GM21526 (cell line): ENCODE results near the gene MYH10.
A peak's percentile ranks its signal among the peaks of the same experiment; 100 is the strongest.

ENCODE experiments used
- ATAC-seq: cut with Tn5 transposase; IDR thresholded peaks from one replicate; pipeline ENCODE4 v1.9.1; 2021; ENCODE audit warnings: moderate library complexity; ENCODE audit not compliant: unreplicated experiment, low FRiP score

MYH10 gene

DNA sequence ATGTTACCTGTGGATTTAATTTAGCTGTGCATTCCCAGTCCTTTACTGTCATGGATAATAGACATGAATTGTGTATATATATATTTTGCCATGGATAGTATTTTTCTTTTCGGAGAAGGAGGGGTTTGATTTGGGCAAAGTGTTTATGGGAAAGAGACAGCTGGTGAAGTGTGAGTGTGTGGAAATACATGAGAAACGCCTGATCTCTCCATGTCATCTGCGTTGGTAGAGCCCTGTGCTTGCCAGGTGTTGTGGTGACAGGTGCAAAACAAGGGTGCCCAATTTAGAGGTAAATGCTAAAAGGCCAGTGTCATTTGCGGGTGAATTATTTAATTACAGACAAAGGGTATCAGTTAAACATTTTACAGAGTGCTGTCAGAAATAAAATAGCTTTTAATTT is 171.4 kb downstream of the MYH10 start:
- ATAC-seq: no peak

DNA sequence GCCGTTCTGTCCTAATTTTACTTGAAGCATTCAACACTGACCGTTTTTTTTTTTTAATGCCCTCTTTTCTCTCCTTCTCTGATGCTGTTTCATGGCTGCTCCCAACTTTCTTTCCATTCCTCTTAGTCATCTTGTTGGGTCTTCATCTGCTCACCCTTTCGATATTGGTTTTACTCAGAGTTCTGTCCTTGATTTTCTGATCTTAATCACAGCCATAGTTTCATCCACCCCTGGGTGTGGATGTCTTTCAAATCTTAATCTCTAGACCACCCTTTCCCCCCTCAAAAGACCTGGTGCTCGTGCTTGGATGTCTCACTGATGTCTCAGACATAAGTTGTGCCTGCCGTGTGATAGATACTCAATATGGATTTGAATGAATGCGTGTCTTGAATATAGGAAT is 172.4 kb downstream of the MYH10 start:
- ATAC-seq: no peak

DNA sequence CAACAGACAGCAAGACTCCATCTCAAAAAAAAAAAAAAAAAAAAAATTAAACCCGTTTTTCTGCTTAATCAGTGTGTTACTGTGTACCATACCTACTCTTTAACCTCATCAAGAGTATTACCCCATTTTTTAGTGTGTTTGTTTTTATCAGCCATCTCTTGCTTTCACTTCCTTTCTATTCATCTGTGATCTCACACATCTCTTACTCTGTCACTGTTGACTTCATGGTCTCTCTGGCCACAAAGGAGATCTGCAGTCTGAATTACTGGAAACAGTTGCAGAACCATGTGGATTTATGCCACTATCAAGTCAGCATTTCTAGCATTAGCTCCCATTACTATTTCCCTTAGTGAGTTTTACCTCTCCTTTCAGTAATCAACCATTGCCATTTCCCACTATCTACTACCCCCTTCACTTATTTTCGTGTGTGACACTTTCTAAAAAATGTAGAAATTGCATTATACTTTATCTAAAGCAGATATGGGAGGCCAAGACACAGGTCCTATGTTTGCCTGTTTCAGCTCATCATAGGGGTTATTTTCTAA is 174.8 kb downstream of the MYH10 start:
- ATAC-seq: no peak

DNA sequence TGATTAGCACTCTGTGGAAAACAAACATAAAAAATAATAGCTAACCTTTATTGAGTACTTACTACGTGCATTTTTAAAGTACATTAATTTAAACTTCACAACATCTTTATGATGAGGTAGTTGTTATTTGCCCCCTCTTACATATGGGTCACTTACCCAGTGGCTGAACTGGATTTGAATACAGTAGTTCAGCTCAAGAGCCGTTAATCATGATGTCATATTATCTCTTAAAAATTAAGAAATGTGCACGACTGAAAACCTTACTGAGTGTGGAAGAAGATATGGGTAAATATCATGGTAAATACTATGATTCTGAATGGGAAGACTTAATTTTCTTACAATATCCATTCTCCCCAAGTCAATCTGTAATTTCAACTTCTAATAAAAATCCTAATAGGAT is 177.2 kb downstream of the MYH10 start:
- ATAC-seq: no peak

DNA sequence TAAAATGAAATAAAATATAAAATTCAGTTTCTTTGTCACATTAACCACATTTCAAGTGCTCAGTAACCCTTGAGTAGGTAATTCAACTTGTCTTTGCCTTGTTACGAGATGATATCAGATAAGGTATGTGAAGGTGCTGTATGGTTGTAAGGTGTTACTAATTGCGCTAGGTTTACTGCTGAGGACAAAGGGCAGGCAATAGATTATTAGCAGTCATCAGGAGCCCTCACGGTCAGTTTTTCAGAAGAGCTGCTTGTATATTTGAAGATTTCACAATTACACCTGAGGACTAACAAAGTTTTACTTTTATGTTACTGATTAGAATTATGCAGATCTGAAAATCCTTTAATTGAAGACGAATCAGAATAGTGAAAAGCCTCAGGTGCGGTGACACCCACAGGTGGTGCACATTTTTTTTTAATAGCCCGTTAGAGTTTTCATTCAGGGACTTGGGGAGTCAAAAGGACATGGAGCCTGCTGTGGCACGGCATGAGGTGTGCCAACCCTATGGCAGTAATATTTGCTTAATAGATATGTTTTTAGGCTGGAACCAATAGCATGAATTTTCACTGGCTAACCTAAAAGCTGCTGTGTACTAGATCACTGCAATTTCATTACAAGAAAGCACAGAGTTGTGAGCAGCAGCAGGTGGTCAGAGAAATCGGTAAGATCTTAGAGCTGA is 178.5 kb downstream of the MYH10 start:
- ATAC-seq: no peak

DNA sequence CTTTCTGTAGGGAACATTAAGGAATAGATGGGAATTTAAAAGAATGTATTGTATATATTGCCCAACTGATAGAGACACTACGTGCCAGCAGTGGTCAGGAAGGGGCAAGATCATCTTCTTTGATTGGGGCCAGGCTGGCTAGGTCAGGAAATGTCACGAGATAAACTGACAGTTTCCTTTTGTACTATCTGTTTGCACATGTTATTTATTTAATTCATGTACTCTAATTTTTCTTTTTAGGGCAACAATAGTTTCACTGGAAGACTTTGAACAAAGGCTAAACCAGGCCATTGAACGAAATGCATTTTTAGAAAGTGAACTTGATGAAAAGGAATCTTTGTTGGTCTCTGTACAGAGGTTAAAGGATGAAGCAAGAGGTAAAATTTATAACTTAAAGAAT is 182.2 kb downstream of the MYH10 start:
- ATAC-seq: no peak

DNA sequence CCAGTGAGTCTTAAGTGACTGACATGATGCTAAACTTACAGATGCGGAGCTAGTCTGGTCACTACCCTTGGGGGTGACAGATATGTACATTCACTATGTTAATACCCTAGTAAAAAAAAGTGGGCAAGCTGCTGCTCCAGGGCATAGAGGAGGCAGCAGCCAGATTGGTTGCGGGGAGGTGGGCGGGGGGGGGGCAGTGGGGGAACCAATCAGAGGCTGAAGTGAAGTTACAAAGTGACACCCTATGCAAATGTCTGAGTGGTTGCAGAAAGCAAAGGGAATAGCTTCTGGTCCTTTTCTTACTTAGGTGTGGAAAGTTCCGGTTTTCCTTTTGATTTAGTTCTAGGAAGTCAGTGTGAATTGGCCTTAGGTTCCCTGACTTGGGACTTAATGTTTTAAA is 182.7 kb downstream of the MYH10 start:
- no peak for ATAC-seq

DNA sequence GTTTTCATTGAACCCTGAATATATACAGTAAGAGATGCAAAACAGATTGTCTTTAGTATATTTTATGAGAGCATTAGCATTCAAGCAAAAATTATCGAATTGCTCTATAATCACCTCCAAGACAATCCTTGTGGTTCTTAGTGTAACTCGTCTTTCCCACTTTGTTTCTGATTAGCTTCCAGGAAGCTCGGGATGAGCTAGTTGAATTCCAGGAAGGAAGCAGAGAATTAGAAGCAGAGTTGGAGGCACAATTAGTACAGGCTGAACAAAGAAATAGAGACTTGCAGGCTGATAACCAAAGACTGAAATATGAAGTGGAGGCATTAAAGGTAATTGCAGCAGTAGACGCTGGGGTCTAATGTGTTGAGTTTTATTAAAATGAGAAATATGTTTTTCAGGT is 185.0 kb downstream of the MYH10 start:
- ATAC-seq: no peak

DNA sequence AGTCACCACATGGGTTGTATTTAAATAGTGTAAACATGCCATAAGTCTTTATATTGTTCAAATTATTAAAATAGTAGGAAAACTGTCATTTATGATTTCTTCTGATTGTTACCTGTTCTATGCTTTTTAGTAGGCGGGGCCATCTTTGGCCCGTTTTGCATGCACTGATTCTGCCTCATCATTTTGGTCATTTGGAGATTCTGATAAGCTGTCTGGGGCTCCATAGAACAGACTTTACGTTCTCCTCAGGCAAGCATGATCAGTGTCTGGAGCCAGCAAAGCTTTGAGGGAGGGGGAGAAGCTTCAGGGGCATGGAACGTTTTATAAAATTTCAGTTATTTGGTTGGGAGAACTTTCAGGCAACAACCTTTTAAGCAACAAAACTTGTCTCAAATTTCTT is 186.0 kb downstream of the MYH10 start:
- ATAC-seq: no peak

DNA sequence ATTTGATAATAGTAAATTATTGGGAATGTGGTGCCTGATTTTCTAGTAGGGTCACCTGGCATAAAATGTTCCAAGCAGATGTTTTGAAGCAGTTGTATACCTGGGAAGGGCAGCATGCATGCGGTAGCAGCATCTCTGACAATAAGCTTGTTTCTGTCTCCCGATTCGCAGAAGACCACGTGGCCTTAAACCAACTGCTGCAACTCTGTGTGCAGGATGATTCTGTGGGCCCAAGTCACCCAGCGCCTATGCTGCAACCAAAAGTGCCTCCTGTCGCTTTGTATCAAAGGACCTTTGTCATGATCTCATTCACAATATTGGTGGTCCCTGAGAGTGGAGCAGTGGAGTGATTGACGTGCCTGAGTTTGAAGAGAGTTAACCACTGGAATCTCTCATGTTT is 186.8 kb downstream of the MYH10 start:
- ATAC-seq: no peak

DNA sequence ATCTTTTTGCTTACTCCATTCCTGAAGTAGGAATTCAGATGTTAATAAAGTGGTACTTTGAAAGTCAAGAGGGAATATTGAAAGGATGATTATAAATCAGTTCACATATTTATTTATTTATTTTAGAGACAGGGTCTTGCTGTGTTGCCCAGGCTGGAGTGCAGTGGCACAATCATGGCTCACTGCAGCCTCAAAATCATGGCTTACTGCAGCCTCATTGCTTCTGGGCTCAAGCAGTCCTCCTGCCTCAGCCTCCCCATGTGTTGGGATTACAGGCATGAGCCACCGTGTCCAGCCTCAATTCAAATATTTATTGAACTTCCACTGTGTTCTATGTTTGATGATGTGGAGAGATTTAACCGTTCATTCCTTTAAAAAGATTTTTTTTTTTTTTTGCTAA is 188.2 kb downstream of the MYH10 start:
- no peak for ATAC-seq

DNA sequence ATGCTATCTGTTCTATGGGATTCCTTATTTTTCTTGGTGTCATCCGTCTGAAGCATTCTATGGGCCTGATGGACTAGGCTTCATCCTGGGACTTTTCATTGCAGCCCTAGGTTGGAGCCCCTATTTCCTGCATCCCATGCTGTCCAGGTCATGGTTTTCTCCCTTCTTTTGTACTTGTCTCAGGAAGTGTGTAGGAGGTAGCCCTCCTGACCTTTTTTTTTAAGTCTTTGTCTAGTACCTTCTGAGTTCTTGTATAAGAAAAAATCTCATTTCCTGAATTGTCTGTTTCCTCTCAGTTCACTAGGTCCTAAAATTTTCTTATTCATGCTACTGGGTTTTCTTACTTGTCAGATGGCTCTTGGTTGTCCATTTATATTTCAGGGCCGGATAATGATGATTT is 188.8 kb downstream of the MYH10 start:
- ATAC-seq: no peak

DNA sequence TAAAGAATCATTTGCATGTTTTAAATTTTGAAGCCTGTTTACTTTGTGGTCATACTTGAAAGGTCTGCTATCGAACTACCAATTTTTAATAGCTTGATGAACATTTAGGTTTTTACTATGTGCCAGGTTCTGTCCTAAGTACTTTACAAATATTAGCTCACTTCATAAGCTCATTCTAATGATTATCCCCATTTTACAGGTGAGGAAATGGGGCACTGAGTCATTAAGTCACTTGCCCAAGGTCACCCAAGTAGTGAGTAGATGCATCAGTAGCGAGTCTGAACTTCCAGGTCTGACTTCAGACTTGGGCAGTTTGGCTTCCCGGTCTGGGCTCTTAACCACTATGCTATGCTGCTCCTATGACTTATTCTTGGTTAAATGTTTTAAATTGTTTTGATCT is 190.8 kb downstream of the MYH10 start:
- no peak for ATAC-seq

DNA sequence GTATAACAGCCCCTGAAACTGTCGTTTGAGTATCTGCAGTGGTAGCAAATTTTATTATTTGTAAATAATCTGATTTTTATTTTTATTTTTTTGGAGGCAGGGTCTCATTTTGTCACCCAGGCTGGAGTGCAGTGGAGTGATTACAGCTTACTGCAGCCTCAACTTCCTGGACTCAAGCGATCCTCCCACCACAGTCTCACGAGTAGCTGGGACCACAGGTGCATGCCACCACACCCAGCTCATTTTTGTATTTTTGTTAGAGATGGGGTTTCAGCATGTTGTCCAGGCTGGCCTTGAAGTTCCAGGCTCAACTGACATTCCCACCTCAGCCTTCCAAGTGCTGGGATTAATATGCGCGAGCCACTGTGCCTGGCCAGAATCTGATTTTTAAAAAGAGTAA is 192.1 kb downstream of the MYH10 start:
- ATAC-seq: no peak

DNA sequence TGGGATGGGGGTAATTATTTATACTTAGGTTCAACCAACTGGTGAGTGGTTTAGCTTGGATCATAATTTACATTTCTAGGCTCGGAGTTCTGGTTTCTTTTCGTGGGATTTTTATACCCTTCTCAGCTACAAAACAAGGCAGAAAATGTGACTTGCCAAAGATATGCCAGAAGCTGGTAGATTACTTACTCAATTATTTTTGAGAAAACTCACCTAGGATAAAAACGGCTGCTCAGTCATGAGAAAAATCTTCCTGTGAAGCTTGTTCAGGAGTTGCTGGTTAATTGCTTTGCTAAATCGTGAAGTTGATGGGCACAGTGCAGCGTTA is 193.7 kb downstream of the MYH10 start:
- no peak for ATAC-seq

DNA sequence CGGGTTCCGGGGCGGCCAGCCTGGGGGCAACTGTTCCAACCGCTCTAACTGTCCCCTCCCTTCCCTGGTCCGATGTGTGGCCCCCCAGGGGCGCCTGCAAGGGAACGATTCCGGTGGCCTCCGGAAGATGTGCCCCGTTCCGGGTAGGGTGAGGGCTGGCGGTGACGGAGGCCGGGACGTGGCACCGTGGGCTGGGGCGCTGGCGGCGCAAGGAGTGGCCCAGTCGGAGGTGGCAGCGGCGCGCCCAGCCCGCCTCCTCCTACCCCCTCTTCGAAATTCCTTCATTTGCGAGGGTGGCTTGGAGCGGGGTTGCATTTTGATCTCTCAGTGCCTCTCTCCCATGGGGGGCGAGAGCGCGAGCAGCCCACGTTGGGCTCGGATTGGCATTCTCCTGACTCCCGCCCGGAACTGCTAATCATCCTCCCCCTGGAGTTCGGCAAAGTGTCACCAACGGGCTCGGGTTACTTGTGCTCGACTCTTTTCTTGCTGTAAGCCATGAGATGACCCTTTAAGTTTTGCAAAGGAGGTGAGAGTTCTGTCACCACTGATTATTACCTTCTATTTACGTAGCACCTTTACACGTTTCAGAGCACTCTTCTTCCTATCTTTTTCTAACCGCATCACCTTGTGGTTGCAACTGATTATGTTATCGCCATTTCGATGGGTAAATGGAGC is 194.2 kb downstream of the MYH10 start:
- peak; percentile 48 for ATAC-seq

DNA sequence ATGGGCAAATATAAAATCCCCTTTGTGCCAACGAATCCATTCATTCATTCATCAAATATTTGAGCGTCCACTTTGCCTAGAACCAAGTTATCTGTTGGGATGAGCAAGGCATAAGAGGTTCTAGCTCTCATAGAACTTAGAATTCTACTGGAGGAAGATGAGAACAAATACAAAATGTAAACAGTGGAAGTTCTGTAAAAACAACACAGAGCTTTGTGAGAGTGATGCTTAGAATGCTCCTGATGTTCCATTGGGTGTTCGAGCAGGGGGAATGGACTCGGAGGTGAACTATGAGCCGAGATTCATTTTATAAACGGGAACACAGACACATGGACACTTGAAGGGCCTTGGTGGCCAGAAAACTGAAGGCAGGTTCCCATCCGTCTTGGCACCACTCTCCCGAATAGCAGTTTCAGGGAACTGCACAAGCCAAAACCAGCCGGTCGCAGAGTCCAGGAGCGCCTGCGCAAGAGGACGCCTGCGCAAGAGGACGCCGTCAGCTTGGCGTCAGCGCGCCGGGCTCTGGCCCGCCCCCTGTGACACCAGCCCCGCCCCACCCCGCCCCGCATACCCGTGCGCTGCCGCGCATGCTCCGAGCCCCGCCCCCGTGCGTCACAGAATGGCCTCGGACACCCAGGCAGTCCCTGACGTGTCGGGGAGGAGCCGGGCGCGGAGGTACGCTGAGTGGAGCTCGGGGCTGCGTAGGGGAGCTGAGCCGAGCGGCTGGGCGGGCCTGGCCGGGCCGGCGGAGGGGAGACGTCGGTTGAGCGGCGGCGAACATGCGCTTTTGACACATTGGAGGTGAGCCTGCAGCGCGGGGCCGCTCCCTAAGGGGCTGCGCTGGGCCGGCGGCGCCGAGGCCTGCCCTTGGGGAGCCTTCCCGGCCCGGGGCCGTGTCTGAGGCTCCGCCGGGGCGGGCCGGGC is 195.0 kb downstream of the MYH10 start, which contains the start of gene NDEL1:
Gene NDEL1 (plus strand): TSS at position 640 of the 924 bp plus-strand sequence. CDS start 8,388 bp downstream, outside the sequence.
- peak; percentile 83 for ATAC-seq

DNA sequence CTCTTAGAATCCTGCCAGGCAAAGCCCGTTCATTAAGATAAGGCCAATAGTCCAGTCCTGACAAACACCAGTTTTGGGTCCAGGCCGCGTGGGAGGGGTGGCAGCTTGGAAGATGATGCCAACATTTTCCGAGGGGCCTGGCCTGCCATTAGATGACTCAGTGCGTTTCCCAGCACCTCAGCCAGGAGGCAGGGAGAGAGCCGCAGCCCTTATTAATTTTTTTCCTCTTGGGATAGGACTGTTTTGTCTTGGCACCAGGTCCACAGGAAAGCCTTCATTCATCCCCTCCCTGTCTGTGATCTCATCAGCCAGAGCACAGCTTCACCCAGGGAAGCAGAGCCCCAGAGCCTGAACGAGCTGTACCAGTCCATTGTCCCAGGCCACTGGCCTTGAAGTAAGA is 199.6 kb downstream of the MYH10 start:
- ATAC-seq: no peak

DNA sequence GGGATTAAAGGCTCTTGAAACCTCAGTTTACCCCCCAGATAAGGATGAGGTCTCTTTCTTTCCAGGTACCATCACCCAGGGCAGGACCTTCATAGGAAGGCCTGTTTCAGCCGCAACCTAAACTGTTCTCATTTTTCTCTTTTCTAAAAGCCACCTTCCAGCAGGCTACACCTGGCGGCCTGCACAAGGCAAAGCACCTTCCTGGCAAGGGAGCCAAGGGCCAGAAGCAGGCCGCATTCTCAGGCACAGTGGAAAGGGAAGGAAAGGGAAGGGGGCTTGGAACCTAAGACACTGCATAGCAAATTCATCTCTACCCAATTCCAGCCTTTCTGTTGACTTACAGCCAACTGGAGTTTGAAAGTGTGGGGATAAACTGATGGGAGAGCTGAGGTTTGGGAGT is 203.7 kb downstream of the MYH10 start:
- ATAC-seq: no peak

DNA sequence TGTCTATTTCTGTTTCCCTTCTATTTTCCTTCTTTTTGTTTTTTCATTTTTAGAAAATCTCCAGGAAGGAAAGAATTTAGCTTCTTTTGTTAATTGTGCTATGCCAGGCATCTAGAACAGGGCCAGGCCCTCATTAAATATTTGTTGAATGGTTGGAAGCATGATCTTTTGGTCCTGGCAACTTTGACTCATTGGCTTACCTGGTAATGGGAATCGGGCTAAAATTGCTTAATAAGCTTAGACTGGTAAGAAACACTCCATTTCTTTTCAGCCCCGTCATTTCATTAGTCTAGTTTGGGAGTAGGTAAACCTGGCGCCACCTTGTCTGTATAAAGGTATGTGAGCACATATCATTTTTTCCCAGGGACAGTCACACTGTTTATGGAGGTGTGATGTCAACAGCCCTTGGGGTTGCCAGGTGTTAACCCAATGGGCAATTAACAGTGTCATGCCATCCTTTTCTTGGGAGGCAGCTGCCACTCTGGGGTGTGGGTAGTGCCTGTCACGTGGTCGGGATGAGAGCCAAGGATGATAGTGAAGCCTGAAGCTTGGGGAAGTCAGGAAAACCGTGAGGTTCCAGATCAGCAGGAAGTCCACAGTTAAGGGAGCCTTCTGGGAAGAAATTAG is 204.3 kb downstream of the MYH10 start:
- ATAC-seq: no peak
